ENCODE measurements around the gene OSBPL8.
A peak's percentile ranks its signal among the peaks of the same experiment; 100 is the strongest.
"Not testable (repeated sequence)": the region's sequence is repeated elsewhere in the genome, so short reads cannot be mapped to it uniquely, and the experiment has no call there.

OSBPL8 gene

GRCh38 chr12:76533331-76533730 lies 26.2 kb downstream of the OSBPL8 start:
- in situ Hi-C loops (cut with MboI; ENCODE audit: low pct_unique_long_range_greater_than_20kb, low sequenced_read_pairs): no loop called here
- DNase-seq: no peak

DNA sequence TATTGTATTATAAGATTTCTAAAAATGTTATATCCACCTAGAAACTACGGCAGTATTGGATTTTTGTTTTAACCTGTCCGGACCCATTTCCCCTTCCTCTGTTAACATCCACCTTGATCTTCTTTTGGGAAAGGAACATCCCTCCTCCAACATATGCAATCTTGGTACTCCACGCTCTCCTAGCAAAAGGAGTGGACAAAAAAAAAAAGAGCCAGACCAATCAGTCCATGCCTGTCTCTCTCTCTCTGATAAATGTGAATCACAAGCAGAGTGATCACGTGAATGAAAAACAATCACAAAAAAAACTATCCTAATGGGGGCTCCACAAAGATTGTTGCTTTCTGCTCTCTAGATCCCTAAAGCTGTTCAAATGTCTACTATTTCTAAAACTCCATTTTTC lies 27.1 kb downstream of the OSBPL8 start:
- no peak for DNase-seq
- in situ Hi-C loops (cut with MboI; ENCODE audit: low pct_unique_long_range_greater_than_20kb, low sequenced_read_pairs): no loop called here

- in situ Hi-C loops (cut with MboI; ENCODE audit: low pct_unique_long_range_greater_than_20kb, low sequenced_read_pairs): no loop called here
- no peak for DNase-seq
These were observed 28.5 kb downstream of the OSBPL8 start for GRCh38 chr12:76531056-76531455.

GRCh38 chr12:76530516-76530915 lies 29.1 kb downstream of the OSBPL8 start:
- DNase-seq: no peak
- in situ Hi-C loops (cut with MboI; ENCODE audit: low pct_unique_long_range_greater_than_20kb, low sequenced_read_pairs): no loop called here

DNA sequence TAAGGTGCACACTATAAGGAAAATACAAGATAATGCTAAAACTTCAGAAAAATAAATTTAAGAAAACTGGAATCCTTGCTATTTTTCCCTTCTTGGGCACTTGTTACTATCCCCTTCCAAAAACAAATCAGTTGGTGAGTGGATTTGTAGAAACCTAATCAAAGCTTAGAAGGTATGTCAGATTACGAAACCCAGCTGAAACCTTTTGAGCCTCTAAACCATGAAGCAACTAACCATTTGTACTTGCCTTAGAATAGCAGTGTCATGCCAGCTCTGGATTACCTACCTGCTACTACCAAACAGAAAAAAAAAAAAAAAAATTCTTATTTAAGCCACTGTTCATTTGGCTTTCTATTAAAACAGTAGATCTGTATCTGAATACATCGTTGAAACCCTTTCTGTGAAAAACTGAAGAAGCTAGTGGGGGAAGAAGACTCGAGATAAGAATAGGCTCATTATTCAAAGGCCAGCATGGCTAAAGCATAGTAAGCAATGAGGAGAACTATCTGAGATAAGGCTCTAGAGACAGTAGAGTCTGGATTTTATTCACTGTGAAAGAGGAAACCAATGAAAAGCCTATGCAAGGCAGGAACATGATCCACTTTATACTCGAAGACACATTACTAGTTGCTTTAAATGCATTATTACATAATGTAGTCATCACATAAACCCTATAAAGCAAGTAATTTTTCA lies 30.2 kb downstream of the OSBPL8 start:
- DNase-seq: no peak
- in situ Hi-C loops (cut with MboI; ENCODE audit: low pct_unique_long_range_greater_than_20kb, low sequenced_read_pairs): no loop called here

DNA sequence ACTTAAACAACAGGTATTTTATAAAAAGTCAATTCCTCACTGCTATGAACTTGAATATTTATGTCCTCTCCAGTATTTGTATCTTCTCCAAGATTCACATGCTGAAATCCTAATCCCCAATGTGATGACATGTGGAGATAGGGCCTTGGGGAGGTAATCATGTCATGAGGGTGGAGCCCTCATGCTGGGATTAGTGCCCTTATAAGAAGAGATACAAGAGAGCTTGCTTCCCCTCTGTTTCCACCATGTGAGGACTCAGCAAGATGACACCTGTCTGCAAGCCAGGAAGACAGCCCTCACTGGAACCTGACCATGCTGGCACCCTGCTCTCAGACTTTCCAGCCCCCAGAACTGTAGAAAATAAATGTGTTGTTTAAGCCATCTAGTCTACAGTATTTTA lies 36.2 kb downstream of the OSBPL8 start:
- in situ Hi-C loops (cut with MboI; ENCODE audit: low pct_unique_long_range_greater_than_20kb, low sequenced_read_pairs): no loop called here

DNA sequence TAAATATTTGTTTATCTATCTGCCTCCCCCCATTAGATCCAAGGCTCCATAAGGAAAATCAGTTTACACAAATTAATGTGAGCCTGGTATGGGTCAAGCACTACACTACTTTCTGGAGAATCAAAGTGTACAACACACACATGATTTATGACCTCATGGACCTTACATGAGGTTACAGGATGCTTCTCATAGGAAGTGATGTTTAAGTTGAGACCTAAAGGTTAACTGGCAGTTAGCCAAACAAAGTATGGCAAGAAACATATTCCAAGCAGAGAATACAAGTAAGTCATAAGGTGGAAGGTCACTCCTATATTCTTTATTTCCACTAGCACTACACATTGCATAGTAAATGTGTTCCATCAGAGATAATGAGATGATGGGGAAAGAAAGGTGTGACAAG lies 39.2 kb downstream of the OSBPL8 start:
- in situ Hi-C loops (cut with MboI; ENCODE audit: low pct_unique_long_range_greater_than_20kb, low sequenced_read_pairs): no loop called here
- DNase-seq: no peak

More for the DNA sequence above, 36.2 kb downstream of the OSBPL8 start:
- no peak for DNase-seq

GRCh38 chr12:76519538-76519937 lies 40.0 kb downstream of the OSBPL8 start:
- DNase-seq: peak; percentile 93
- in situ Hi-C loops (cut with MboI; ENCODE audit: low pct_unique_long_range_greater_than_20kb, low sequenced_read_pairs): no loop called here

DNA sequence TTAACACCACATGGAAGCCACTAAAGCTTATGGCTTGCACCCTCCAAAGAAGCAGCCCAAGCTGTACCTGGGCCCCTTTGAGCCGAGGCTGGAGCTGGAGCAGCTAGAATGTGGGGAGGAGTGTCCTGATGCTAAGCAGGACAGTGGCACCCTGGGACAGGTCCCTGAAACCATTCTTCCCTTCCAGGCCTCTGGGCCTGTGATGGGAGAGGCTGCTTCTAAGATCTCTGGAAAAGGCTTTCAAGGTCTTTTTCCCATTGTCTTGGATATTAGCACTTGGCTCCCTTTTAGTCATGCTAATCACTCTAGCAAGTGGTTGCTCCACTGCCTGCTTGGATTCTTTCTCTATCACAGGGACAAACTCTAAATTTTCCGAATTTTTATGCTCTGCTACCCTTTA lies 40.9 kb downstream of the OSBPL8 start:
- in situ Hi-C loops (cut with MboI; ENCODE audit: low pct_unique_long_range_greater_than_20kb, low sequenced_read_pairs): no loop called here
- no peak for DNase-seq

DNA sequence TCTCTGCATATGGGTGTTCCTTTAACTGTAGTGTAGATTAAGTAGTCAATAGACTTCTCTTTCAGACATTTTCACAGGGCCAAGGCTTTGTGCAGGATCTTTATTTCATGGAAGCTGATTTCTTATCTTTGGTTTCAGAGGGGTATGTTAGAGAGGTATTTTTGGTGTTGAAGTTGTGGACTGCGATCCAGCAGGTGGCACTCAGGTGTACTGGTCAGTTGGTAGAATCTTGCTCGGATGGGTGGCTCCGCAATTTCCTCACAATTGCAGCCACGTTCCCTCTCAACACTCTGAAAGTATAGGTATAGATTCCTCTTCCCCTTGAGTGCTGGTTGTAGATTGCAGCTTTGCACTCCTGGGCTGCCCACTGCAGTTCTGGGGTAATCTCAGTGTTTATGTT lies 44.3 kb downstream of the OSBPL8 start:
- DNase-seq: no peak
- in situ Hi-C loops (cut with MboI; ENCODE audit: low pct_unique_long_range_greater_than_20kb, low sequenced_read_pairs): no loop called here

- in situ Hi-C loops (cut with MboI; ENCODE audit: low pct_unique_long_range_greater_than_20kb, low sequenced_read_pairs): not testable (repeated sequence)
- peak; percentile 70 for DNase-seq
These were observed 48.4 kb downstream of the OSBPL8 start for GRCh38 chr12:76511116-76511716.

DNA sequence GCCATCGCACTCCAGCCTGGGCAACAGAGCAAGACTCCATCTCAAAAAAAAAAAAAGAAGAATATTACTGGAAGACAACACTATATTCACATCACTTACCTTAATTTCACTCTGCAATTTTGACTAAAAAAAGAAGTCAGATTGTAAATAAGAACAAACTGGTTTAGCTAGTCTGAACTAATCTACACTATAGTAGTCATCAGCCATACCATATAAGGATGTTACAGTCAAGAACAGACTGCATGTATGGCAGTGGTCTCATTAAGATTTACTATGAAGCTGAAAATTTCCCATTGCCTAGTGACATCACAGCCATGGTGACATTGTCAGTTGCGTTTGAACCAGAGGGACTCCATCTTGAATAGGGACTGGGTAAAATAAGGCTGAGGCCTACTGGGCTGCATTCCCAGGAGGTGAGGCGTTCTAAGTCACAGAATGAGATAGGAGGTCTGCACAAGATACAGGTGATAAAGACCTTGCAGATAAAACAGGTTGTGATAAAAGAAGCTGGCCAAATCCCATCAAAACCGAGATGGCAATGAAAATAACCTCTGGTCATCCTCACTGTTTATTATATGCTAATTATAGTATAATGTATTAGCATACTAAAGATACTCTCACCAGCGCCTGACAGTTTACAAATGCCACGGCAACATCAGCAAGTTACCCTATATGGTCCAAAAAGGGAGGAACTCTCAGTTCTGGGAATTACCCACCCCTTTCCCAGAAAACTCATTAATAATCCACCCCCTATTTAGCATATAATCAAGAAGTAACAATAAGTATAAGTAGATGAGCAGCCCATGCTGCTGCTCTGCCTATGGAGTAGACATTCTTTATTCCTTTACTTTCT lies 51.2 kb downstream of the OSBPL8 start:
- no peak for DNase-seq
- in situ Hi-C loops (cut with MboI; ENCODE audit: low pct_unique_long_range_greater_than_20kb, low sequenced_read_pairs): no loop called here

DNA sequence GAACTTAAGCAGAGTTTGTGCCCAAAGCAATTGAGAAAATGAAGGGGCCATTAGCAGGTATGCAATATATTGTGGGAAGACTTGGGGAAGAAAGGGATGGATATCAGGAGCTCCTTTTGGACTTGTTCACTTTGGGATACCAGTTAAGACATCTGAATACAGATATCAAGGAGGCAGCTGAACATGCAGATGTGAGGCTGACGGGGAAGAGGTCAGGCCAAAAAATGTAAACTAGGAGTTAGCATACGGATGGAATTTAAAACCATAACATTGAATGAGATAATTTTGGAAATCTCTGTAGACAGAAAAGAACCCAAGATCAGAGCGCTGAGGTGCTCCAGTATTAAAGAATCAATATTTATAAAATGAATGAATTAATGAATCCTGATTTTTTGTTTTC lies 53.4 kb downstream of the OSBPL8 start:
- in situ Hi-C loops (cut with MboI; ENCODE audit: low pct_unique_long_range_greater_than_20kb, low sequenced_read_pairs): no loop called here
- no peak for DNase-seq

GRCh38 chr12:76505050-76505449 lies 54.5 kb downstream of the OSBPL8 start:
- no peak for DNase-seq
- in situ Hi-C loops (cut with MboI; ENCODE audit: low pct_unique_long_range_greater_than_20kb, low sequenced_read_pairs): no loop called here

DNA sequence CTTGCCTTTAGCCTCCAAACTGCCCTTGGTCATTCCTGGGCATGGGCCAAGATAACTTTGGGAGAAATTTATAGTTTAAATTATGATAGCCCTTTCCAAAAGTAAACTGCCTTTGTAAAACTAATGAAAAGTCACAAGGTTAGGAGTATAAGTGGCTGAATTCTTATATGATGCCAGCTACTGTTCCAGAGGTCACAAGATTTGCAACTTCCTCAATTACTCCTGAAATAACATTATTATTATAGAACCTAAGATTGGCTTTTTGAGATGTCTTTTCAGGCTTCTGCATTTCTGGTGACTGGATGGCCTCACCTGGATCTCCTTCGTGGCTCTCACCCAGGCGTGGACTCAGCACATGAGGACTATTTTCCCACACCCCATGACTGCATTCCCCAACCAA lies 55.0 kb downstream of the OSBPL8 start:
- DNase-seq: no peak
- in situ Hi-C loops (cut with MboI; ENCODE audit: low pct_unique_long_range_greater_than_20kb, low sequenced_read_pairs): no loop called here

GRCh38 chr12:76503957-76504356 lies 55.6 kb downstream of the OSBPL8 start:
- DNase-seq: no peak
- in situ Hi-C loops (cut with MboI; ENCODE audit: low pct_unique_long_range_greater_than_20kb, low sequenced_read_pairs): no loop called here

- in situ Hi-C loops (cut with MboI; ENCODE audit: low pct_unique_long_range_greater_than_20kb, low sequenced_read_pairs): no loop called here
These were observed 58.2 kb downstream of the OSBPL8 start for GRCh38 chr12:76501390-76501789.

GRCh38 chr12:76499136-76499535 lies 60.4 kb downstream of the OSBPL8 start:
- DNase-seq; in situ Hi-C loops (cut with MboI; ENCODE audit: low pct_unique_long_range_greater_than_20kb, low sequenced_read_pairs): not testable (repeated sequence)

More at GRCh38 chr12:76501390-76501789, 58.2 kb downstream of the OSBPL8 start:
- DNase-seq: no peak

- DNase-seq: no peak
- in situ Hi-C loops (cut with MboI; ENCODE audit: low pct_unique_long_range_greater_than_20kb, low sequenced_read_pairs): no loop called here
These were observed 64.0 kb downstream of the OSBPL8 start for GRCh38 chr12:76495556-76495955.

- in situ Hi-C loops (cut with MboI; ENCODE audit: low pct_unique_long_range_greater_than_20kb, low sequenced_read_pairs): no loop called here
- DNase-seq: no peak
These were observed 68.3 kb downstream of the OSBPL8 start for GRCh38 chr12:76491292-76491691.

Data from KBM-7 (cell line).